Measurements from ENCODE around the gene PACSIN2. TPM values are rescaled to one million over a fixed set of nuclear protein-coding genes. Genes with fewer than 3 reads are reported as not detected.
"Not testable (repeated sequence)": the region's sequence is repeated elsewhere in the genome, so short reads cannot be mapped to it uniquely, and the experiment has no call there.

The PACSIN2 gene
- total RNA-seq, 1 donor, result 35.2 TPM

- DNase-seq (ENCODE audit: low read depth), result no peak
Observed at GRCh38 chr22:43031617-43032016, 16.7 kb upstream of the PACSIN2 start.

GRCh38 chr22:43018615-43019014, 3.7 kb upstream of the PACSIN2 start:
- TF ChIP-seq CTCF (IDR thresholded peaks at IDR 0.05; ENCODE audit: insufficient read depth, low read length), result no peak
- H3K4me3 ChIP-seq (ENCODE audit: low read depth, low read length), result no peak overlapping the region
- DNase-seq (ENCODE audit: low read depth), result no peak

More at GRCh38 chr22:43031617-43032016, 16.7 kb upstream of the PACSIN2 start:
- no peak overlapping the region for H3K4me3 ChIP-seq (ENCODE audit: low read depth, low read length)
- TF ChIP-seq CTCF (IDR thresholded peaks at IDR 0.05; ENCODE audit: insufficient read depth, low read length), result no peak

GRCh38 chr22:43017525-43018460, 2.8 kb upstream of the PACSIN2 start:
- TF ChIP-seq CTCF (IDR thresholded peaks at IDR 0.05; ENCODE audit: insufficient read depth, low read length), result no peak
- H3K4me3 ChIP-seq (ENCODE audit: low read depth, low read length), result no peak overlapping the region
- DNase-seq (ENCODE audit: low read depth), result no peak

DNA sequence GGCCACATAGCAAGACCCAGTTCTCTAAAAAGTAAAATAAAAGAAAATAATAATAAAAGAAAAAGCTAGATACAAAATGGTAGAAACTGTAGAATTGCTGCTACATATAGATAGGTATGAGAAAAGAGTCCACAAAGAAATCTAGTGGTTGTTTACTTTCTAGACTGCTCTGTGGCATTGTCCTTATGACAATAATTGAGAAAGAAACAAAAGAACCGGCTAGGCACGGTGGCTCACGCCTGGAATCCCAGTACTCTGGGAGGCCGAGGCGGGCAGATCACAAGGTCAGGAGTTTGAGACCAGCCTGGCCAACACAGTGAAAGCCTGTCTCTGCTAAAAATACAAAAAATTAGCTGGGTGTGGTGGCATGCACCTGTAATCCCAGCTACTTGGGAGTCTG, 1.2 kb upstream of the PACSIN2 start:
- DNase-seq (ENCODE audit: low read depth); H3K4me3 ChIP-seq (ENCODE audit: low read depth, low read length): not testable (repeated sequence)

GRCh38 chr22:43015677-43016042, 711 bp upstream of the PACSIN2 start:
- TF ChIP-seq CTCF (IDR thresholded peaks at IDR 0.05; ENCODE audit: insufficient read depth, low read length), result no peak
- DNase-seq (ENCODE audit: low read depth), result no peak
- peak overlapping the region; percentile 70 for H3K4me3 ChIP-seq (ENCODE audit: low read depth, low read length)

- H3K4me3 ChIP-seq (ENCODE audit: low read depth, low read length), result peak overlapping the region; percentile 84
- DNase-seq (ENCODE audit: low read depth), result peak; percentile 35
- TF ChIP-seq CTCF (IDR thresholded peaks at IDR 0.05; ENCODE audit: insufficient read depth, low read length), result no peak
Observed at GRCh38 chr22:43014316-43014868, 557 bp downstream of the PACSIN2 start.
